GM12878 (cell line): ENCODE results near the gene RPS6KA5.

Source experiments
- BCL11A ChIP-seq: IDR thresholded peaks from 2 replicates; pipeline ENCODE4 v1.6.1; 2011; ENCODE audit warnings: low read depth, low read length
- BRCA1 ChIP-seq: IDR thresholded peaks from 2 replicates; pipeline ENCODE4 v1.6.1; 2011; ENCODE audit warnings: low read depth, low read length, improper control_type of control experiment
- CHD1 ChIP-seq: IDR thresholded peaks from 2 replicates; pipeline ENCODE4 v1.6.1; 2012; ENCODE audit warnings: low read depth, low read length, improper control_type of control experiment
- EZH2 ChIP-seq: IDR thresholded peaks from 2 replicates; pipeline ENCODE4 v1.6.1; 2012; ENCODE audit warnings: low read depth, mild to moderate bottlenecking, control low read depth, inconsistent platforms, low read length, borderline replicate concordance; ENCODE audit not compliant: control insufficient read depth
- FOXK2 ChIP-seq: fragments of 450-650 bp; IDR thresholded peaks from 2 replicates; pipeline ENCODE4 v1.6.1; 2017; ENCODE audit warnings: mild to moderate bottlenecking, moderate library complexity
- HCFC1 ChIP-seq: fragments of 150-350 bp; IDR thresholded peaks from 2 replicates; pipeline ENCODE4 v1.6.1; 2014; ENCODE audit warnings: low read length
- MAX ChIP-seq: IDR thresholded peaks from 2 replicates; pipeline ENCODE4 v1.6.1; 2012; ENCODE audit warnings: low read depth, low read length, improper control_type of control experiment
- POLR2A ChIP-seq: IDR thresholded peaks from 2 replicates; pipeline ENCODE4 v1.6.1; 2011; ENCODE audit warnings: low read depth, mild to moderate bottlenecking, low read length
- RAD21 ChIP-seq: IDR thresholded peaks from 2 replicates; pipeline ENCODE4 v1.6.1; 2011; ENCODE audit warnings: mild to moderate bottlenecking, low read depth, low read length, moderate library complexity; ENCODE audit not compliant: insufficient read depth
- SMARCA5 ChIP-seq: fragments of 450-650 bp; IDR thresholded peaks from 2 replicates; pipeline ENCODE4 v1.6.1; 2017; ENCODE audit warnings: mild to moderate bottlenecking
- SREBF2 ChIP-seq: IDR thresholded peaks from 2 replicates; pipeline ENCODE4 v1.6.1; 2012; ENCODE audit warnings: mild to moderate bottlenecking, low read length
- YBX1 ChIP-seq: fragments of 450-650 bp; IDR thresholded peaks from 2 replicates; pipeline ENCODE4 v1.6.1; 2016; ENCODE audit warnings: antibody characterized with exemption
- TF ChIP-seq, protein P1 (sequence below), 3 experiments: IDR thresholded peaks in 2 of 3; conservative IDR thresholded peaks in 1 of 3; 2 replicates each; pipeline ENCODE4 v1.5.1; 2011; ENCODE audit warnings: low read depth in 3 of 3, low read length in 3 of 3, mild to moderate bottlenecking in 3 of 3, control low read depth in 2 of 3, moderate library complexity in 2 of 3, inconsistent platforms in 1 of 3, mixed read lengths in 1 of 3; ENCODE audit not compliant: control insufficient read depth in 2 of 3, insufficient read depth in 1 of 3; ENCODE audit errors: extremely low read depth in 1 of 3

- TF ChIP-seq SREBF2 (no peak), POLR2A (no peak), RAD21 (no peak), HCFC1 (no peak), BRCA1 (no peak), FOXK2 (no peak), BCL11A (no peak), EZH2 (no peak), CHD1 (no peak), MAX (no peak), YBX1 (no peak), SMARCA5 (no peak)
- TF ChIP-seq, protein P1, sequence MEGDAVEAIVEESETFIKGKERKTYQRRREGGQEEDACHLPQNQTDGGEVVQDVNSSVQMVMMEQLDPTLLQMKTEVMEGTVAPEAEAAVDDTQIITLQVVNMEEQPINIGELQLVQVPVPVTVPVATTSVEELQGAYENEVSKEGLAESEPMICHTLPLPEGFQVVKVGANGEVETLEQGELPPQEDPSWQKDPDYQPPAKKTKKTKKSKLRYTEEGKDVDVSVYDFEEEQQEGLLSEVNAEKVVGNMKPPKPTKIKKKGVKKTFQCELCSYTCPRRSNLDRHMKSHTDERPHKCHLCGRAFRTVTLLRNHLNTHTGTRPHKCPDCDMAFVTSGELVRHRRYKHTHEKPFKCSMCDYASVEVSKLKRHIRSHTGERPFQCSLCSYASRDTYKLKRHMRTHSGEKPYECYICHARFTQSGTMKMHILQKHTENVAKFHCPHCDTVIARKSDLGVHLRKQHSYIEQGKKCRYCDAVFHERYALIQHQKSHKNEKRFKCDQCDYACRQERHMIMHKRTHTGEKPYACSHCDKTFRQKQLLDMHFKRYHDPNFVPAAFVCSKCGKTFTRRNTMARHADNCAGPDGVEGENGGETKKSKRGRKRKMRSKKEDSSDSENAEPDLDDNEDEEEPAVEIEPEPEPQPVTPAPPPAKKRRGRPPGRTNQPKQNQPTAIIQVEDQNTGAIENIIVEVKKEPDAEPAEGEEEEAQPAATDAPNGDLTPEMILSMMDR (IDR thresholded peaks at IDR 0.05 in 2 of 3, conservative IDR thresholded peaks at IDR 0.05 in 1 of 3; ENCODE audit: control insufficient read depth in 2 of 3, extremely low read depth in 1 of 3, insufficient read depth in 1 of 3, low read depth in 3 of 3, low read length in 3 of 3): no peak
Measured at GRCh38 chr14:91063119-91063518, 2.7 kb upstream of the RPS6KA5 start.
